B cell (primary cell): ENCODE results near the gene YIPF7.

Source experiments
- EZH2 ChIP-seq: IDR thresholded peaks from 2 replicates; pipeline ENCODE4 v1.6.1; 2012; ENCODE audit warnings: borderline replicate concordance, low read depth, mild to moderate bottlenecking, moderate library complexity, low read length; ENCODE audit not compliant: insufficient read depth, poor library complexity, severe bottlenecking
- TF ChIP-seq, protein P1 (sequence below): fragments of 200-600 bp; IDR thresholded peaks from one replicate; pipeline ENCODE4 v1.8.0; 2022; ENCODE audit warnings: antibody characterized with exemption, mild to moderate bottlenecking

DNA sequence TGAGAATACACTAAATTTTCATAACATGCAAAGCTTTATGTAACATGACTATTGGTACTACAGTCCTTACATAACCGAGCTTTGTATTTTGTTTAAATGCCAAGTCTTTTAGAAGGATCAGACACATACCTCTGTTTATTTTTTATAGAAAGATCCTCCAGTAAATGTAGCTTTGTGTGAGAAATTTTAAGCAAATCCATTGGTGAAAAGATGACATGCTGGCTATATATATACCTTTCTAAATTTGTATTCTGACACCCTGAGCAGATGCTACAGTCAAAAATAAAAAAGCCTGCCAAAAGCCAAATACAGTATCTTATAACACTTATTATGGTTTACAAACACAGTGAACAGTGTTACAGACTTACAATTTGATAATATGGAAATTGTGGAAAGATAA lies at the start of gene YIPF7:
- TF ChIP-seq, protein P1, sequence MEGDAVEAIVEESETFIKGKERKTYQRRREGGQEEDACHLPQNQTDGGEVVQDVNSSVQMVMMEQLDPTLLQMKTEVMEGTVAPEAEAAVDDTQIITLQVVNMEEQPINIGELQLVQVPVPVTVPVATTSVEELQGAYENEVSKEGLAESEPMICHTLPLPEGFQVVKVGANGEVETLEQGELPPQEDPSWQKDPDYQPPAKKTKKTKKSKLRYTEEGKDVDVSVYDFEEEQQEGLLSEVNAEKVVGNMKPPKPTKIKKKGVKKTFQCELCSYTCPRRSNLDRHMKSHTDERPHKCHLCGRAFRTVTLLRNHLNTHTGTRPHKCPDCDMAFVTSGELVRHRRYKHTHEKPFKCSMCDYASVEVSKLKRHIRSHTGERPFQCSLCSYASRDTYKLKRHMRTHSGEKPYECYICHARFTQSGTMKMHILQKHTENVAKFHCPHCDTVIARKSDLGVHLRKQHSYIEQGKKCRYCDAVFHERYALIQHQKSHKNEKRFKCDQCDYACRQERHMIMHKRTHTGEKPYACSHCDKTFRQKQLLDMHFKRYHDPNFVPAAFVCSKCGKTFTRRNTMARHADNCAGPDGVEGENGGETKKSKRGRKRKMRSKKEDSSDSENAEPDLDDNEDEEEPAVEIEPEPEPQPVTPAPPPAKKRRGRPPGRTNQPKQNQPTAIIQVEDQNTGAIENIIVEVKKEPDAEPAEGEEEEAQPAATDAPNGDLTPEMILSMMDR: no peak
- no peak for TF ChIP-seq EZH2
